ENCODE measurements around the gene TOMM7.
"Not testable (repeated sequence)": the region's sequence is repeated elsewhere in the genome, so short reads cannot be mapped to it uniquely, and the experiment has no call there.

The TOMM7 gene

GRCh38 chr7:22781230-22781711 is 41.4 kb downstream of the TOMM7 start:
- DNase-seq: no peak

GRCh38 chr7:22779730-22780323 is 42.8 kb downstream of the TOMM7 start:
- not testable (repeated sequence) for DNase-seq

GRCh38 chr7:22776964-22777363 is 45.7 kb downstream of the TOMM7 start:
- no peak for DNase-seq

- no peak for DNase-seq
Observed at GRCh38 chr7:22772885-22773284, 49.8 kb downstream of the TOMM7 start.

GRCh38 chr7:22771872-22772228 is 50.8 kb downstream of the TOMM7 start:
- no peak for DNase-seq

GRCh38 chr7:22771194-22771871 is 51.3 kb downstream of the TOMM7 start:
- DNase-seq: no peak

GRCh38 chr7:22765609-22766008 is 57.0 kb downstream of the TOMM7 start:
- no peak for DNase-seq

Measured in central memory CD4-positive, alpha-beta T cell (primary cell).